HepG2 (cell line): Measurements from ENCODE around the gene MAPK12.

ENCODE experiments used
- GLMP ChIP-seq: sonication (generic); formaldehyde crosslinking; IDR thresholded peaks from 2 replicates; pipeline ENCODE4 v1.9.0; 2021; ENCODE audit warnings: missing genetic modification reagents, mild to moderate bottlenecking, borderline replicate concordance
- NFE2L2 ChIP-seq: fragments of 150-350 bp; IDR thresholded peaks from 2 replicates; pipeline ENCODE4 v1.6.1; 2014; ENCODE audit warnings: low read length
- ZNF850 ChIP-seq: sonication (generic); formaldehyde crosslinking; conservative IDR thresholded peaks from 2 replicates; pipeline ENCODE4 v1.9.0; 2021; ENCODE audit warnings: mild to moderate bottlenecking, missing genetic modification reagents
- ZZZ3 ChIP-seq: sonication (generic); formaldehyde crosslinking; IDR thresholded peaks from 2 replicates; pipeline ENCODE4 v1.4.0; 2020; ENCODE audit warnings: missing genetic modification reagents, mild to moderate bottlenecking, borderline replicate concordance

- no peak for TF ChIP-seq ZZZ3 (CRISPR knock-in tag)
- TF ChIP-seq NFE2L2 = no peak
- no peak for TF ChIP-seq GLMP (CRISPR knock-in tag)
- TF ChIP-seq ZNF850 (CRISPR knock-in tag) = no peak
Measured at GRCh38 chr22:50256258-50256862, 5.1 kb downstream of the MAPK12 start.
